ENCODE results near the gene C3. TPM values are rescaled to one million over a fixed set of nuclear protein-coding genes. Genes with fewer than 3 reads are reported as not detected.
"Not testable (repeated sequence)": the region's sequence is repeated elsewhere in the genome, so short reads cannot be mapped to it uniquely, and the experiment has no call there.

Gene C3
- total RNA-seq, 1 experiment from 2014 or later = 4.7 TPM

- no peak for DNase-seq (ENCODE audit: low spot score)
Measured at GRCh38 chr19:6713773-6714692, 6.4 kb downstream of the C3 start.

- no peak for DNase-seq (ENCODE audit: low spot score)
Measured at GRCh38 chr19:6712692-6713670, 7.5 kb downstream of the C3 start.

- DNase-seq (ENCODE audit: low spot score) = no peak
Measured at GRCh38 chr19:6712231-6712630, 8.2 kb downstream of the C3 start.

GRCh38 chr19:6711605-6712004, 8.8 kb downstream of the C3 start:
- no peak for DNase-seq (ENCODE audit: low spot score)

- DNase-seq (ENCODE audit: low spot score) = no peak
Measured at GRCh38 chr19:6711078-6711361, 9.4 kb downstream of the C3 start.

GRCh38 chr19:6710273-6711077, 10.0 kb downstream of the C3 start:
- DNase-seq (ENCODE audit: low spot score) = no peak

GRCh38 chr19:6709549-6709948, 10.9 kb downstream of the C3 start:
- no peak for DNase-seq (ENCODE audit: low spot score)

GRCh38 chr19:6708913-6709312, 11.5 kb downstream of the C3 start:
- not testable (repeated sequence) for DNase-seq (ENCODE audit: low spot score)

GRCh38 chr19:6708346-6708745, 12.1 kb downstream of the C3 start:
- no peak for DNase-seq (ENCODE audit: low spot score)

GRCh38 chr19:6707658-6708018, 12.8 kb downstream of the C3 start:
- no peak for DNase-seq (ENCODE audit: low spot score)

- DNase-seq (ENCODE audit: low spot score) = no peak
Measured at GRCh38 chr19:6707011-6707657, 13.3 kb downstream of the C3 start.

- DNase-seq (ENCODE audit: low spot score) = no peak
Measured at GRCh38 chr19:6706633-6706958, 13.9 kb downstream of the C3 start.

- no peak for DNase-seq (ENCODE audit: low spot score)
Measured at GRCh38 chr19:6705931-6706632, 14.4 kb downstream of the C3 start.

- no peak for DNase-seq (ENCODE audit: low spot score)
Measured at GRCh38 chr19:6700586-6701316, 19.7 kb downstream of the C3 start.

- DNase-seq (ENCODE audit: low spot score) = no peak
Measured at GRCh38 chr19:6699935-6700334, 20.5 kb downstream of the C3 start.

- DNase-seq (ENCODE audit: low spot score) = no peak
Measured at GRCh38 chr19:6697291-6697690, 23.2 kb downstream of the C3 start.

GRCh38 chr19:6696239-6696820, 24.1 kb downstream of the C3 start:
- no peak for DNase-seq (ENCODE audit: low spot score)

GRCh38 chr19:6694147-6694815, 26.2 kb downstream of the C3 start:
- DNase-seq (ENCODE audit: low spot score) = no peak

- no peak for DNase-seq (ENCODE audit: low spot score)
Measured at GRCh38 chr19:6693681-6694080, 26.8 kb downstream of the C3 start.
